LNCaP clone FGC (cell line): Measurements from ENCODE around the gene ZDHHC16.

Experiments used
- DNase-seq: peaks from one replicate; pipeline ENCODE4 v3.0.0-alpha.2; 2011; ENCODE audit warnings: low read depth
- H3K4me3 ChIP-seq: 2 replicates; pipeline ENCODE4 v1.5.1; 2011; ENCODE audit warnings: mild to moderate bottlenecking, low read depth, low read length, control low read depth
- CTCF ChIP-seq: IDR thresholded peaks from 2 replicates; pipeline ENCODE4 v1.5.1; 2012; ENCODE audit warnings: mild to moderate bottlenecking; ENCODE audit not compliant: control insufficient read depth, insufficient read depth; ENCODE audit errors: extremely low read depth

The ZDHHC16 gene

DNA sequence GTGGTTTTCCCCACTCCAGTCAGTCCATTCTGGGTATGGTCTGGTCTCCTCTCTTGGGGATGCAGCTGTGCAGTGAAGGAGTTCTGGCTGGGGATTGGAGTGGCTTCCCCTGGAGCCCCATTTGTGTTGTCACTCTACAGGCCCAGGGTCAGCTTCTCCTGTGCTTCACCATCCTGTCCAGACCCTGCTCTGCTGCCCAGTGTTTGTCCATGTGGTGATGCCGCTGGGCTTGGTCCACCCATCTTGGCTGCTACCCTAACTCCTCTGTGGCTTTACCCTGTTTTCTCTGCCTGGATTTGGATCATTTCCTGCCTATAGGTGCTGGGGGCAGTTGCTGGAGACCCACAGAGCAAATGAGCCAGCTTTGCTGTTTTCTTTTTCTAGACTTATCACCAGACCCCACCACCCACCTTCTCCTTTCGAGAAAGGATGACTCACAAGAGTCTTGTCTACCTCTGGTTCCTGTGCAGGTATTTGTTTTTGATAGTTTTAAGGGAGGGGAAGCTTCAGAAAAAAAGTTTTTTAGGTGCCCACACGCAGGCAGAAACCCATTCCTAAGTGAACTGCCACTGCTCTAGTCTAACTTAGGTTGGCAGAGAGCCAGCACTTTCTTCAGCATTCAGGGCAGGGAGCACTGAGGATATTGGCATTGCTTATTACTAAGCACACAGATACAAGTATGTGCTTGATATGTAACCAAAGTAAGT is 8.5 kb downstream of the ZDHHC16 start:
- peak; percentile 30 for DNase-seq
- no peak for TF ChIP-seq CTCF
- H3K4me3 ChIP-seq, result no peak overlapping the region

DNA sequence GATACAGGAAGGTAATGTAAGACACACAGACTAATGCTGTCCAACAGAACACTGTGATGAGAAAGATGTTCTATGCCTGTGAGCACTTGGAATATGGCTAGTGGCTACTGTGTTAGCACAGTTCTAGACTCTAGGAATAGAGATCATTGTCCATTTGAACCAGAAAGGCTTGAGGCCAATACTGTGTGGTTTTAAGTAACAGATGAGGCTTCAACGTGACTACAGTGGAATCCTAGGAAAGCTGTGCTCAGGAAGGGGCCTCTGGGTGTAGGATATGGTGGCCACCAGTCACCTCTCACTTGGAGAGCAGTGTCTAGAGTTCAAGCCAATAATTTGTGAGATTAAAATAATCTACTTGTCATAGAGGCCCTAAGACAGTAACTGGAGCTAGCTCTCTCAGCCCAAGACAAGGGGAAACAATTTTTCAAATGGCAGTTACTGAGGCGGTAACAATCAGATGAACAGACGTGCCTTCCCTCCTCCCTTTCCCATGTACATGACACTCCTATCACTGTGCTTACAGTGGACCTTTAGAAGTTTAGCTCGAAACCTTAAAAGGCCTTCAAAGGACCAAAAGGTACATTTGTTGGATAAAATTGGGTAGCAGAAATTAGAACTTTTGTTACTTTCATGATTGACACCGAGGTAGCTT is 10.2 kb downstream of the ZDHHC16 start:
- DNase-seq, result no peak
- no peak overlapping the region for H3K4me3 ChIP-seq
- TF ChIP-seq CTCF, result no peak

DNA sequence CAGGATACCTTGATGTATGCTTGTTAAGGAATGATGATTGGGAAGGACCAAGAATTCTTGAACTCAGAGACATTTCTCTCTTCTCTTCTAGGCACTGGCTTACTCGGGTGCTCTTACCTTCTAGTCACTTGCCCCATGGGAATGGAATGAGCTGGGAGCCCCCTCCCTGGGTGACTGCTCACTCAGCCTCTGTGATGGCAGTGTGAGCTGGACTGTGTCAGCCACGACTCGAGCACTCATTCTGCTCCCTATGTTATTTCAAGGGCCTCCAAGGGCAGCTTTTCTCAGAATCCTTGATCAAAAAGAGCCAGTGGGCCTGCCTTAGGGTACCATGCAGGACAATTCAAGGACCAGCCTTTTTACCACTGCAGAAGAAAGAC is 10.7 kb downstream of the ZDHHC16 start:
- DNase-seq, result no peak
- H3K4me3 ChIP-seq, result no peak overlapping the region
- no peak for TF ChIP-seq CTCF

DNA sequence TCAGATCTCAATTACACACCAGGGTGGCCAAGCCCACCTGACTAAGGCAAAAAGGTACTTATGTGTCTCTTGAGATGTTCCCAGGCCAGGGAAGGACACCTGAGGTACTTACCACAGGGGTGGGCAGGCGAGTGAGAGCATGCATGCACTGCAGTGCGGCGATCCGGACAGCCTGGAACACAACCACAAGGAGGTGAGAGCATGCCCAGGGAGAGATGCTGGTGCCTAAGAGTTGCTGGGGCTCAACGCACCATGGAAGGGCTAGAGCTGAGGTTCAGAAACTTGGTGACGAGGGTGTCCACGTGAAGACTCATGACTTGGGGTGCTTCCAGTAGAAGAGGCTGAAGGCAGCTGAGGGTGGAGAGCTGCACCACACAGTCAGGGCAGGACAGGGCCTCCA is 13.1 kb downstream of the ZDHHC16 start:
- no peak for DNase-seq
- TF ChIP-seq CTCF, result no peak
- no peak overlapping the region for H3K4me3 ChIP-seq

DNA sequence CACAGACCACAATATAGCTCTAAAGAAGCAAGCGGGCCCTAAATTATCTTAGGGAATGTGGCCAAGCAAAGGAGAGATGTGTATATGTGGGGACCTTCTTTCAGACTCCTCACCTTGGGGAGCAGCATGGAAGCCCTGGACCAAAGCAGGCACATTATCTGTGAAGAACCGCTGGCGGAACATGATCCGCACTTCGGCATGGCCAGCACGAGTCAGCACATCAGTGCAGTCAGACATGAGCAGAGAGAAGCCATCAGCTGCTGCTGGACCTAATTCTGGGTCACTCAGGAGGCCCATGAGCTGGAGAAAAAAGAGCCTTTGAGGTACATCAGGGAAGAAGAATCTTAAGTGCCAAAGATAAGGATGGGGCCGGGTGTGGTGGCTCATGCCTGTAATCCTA is 14.0 kb downstream of the ZDHHC16 start:
- TF ChIP-seq CTCF, result no peak
- DNase-seq, result no peak
- H3K4me3 ChIP-seq, result no peak overlapping the region

DNA sequence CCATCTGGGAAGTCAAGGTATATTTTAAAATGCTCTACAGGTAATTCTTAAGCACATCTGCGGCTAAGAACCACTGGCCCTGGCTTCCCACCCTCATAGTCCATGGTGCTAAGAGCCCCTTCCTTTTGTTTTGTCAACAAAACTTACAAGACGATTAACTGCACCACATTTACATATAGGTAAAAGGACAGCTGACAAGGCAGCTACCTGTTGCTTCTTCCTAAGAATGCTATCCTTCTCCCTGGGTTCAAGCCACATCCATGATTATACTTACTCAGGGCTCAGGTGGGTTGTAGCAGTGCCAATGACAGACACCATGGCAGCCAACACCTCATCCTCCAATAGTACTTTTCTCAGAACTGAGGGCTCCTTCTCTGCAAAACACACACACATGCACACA is 16.3 kb downstream of the ZDHHC16 start:
- H3K4me3 ChIP-seq, result no peak overlapping the region
- TF ChIP-seq CTCF, result no peak
- DNase-seq, result no peak
